Measurements from ENCODE around the gene MCOLN1.
"Not testable (repeated sequence)": the region's sequence is repeated elsewhere in the genome, so short reads cannot be mapped to it uniquely, and the experiment has no call there.

MCOLN1 gene

DNA sequence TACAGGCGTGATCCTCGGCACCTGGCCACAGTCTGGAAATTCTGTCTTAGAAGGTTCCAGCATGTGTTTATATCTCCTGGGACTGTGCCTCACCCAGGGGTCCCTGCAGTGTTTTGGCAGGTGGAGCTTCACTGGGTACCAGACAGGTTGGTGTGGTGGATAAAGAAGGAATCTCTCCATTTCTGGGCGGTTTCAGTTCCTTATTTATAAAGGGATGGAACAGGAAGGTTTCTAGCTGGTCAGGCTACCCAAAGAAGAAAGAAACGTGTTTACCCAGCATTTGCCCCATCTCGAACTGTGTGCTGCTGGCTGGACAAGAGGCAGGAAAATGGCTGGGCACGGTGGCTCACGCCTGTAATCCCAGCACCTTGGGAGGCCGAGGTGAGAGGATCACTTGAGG, 22.9 kb downstream of the MCOLN1 start:
- no peak for DNase-seq

DNA sequence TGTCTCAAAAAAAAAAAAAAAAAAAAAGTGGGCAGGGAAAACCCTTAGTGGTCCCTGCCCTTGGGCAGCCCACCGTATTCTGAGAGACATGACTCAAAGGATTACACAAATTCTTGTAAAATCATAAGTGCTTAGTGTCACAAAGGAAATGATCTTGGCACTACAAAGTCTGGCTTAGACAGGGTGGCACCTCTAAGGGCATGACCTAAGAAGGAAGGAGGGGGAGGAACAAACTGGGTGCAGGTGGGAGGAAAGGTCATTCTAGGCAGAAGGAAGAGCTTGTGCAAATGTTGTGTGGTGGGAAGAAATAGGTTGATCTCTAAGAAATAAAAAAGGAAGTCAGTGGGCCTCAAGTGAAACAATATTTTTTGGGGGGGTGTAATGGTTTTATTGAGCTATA, 23.5 kb downstream of the MCOLN1 start:
- DNase-seq = no peak

DNA sequence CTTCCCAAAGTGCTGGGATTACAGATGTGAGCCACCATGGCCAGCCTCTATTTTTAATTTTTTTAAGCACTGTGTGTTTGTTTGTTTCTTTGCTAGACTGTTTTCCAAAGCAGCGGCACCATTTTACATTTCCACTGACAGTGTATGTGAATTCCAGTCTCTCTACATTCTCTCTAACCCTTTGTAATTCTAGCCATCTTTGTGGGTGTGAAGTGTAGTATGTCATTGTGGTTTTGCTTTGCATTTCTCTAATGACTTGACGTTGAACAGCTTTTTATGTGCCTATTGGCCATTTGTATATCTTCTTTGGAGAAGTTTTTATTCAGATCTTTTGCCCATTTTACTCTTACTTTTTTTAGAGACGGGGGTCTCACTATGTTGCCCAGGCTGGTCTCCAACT, 24.7 kb downstream of the MCOLN1 start:
- DNase-seq = no peak

DNA sequence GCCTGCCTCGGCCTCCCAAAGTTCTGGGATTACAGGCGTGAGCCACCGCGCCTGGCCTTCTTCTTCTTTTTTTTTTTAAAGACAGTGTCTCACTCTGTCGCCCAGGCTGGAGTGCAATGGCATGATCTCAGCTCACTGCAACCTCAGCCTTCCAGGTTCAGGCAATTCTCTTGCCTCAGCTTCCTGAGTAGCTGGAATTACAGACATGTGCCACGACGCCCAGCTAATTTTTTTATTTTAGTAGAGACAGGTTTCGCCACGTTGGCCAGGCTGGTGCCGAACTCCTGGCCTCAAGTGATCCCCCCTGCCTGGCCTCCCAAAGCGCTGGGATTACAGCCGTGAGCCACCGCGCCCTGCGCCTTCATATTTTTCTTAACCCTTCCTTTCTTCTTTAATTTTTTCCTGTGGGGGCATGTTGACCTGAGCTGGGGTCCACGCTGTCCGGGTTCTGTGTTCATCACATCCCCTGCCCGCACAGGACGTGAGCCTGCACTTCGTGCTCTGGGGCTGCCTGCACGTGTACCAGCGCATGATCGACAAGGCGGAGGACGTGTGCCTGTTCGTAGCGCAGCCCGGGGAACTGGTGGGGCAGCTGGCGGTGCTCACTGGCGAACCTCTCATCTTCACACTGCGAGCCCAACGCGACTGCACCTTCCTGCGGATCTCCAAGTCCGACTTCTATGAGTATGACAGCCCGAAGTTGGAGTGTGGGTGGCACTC, 27.2 kb downstream of the MCOLN1 start:
- no peak for DNase-seq

DNA sequence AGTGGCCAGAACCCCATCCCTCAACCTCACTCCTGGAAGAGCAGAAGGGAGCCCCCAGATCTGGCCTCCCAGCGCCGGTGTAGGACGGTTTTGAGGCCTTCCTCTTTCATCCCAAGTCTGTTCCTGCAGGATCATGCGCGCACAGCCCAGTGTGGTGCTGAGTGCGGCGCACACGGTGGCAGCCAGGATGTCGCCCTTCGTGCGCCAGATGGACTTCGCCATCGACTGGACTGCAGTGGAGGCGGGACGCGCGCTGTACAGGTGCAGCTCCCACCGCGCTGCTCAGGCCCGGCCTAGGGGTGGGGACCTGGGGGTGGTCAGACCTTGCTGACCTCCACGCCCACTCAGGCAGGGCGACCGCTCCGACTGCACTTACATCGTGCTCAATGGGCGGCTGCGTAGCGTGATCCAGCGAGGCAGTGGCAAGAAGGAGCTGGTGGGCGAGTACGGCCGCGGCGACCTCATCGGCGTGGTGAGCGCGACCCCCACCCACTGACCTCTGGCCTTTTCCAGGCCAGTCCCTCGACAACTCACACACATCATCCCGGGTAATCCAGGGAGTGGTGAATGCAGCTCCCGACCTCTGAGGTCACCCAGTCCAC, 27.8 kb downstream of the MCOLN1 start:
- DNase-seq = no peak

DNA sequence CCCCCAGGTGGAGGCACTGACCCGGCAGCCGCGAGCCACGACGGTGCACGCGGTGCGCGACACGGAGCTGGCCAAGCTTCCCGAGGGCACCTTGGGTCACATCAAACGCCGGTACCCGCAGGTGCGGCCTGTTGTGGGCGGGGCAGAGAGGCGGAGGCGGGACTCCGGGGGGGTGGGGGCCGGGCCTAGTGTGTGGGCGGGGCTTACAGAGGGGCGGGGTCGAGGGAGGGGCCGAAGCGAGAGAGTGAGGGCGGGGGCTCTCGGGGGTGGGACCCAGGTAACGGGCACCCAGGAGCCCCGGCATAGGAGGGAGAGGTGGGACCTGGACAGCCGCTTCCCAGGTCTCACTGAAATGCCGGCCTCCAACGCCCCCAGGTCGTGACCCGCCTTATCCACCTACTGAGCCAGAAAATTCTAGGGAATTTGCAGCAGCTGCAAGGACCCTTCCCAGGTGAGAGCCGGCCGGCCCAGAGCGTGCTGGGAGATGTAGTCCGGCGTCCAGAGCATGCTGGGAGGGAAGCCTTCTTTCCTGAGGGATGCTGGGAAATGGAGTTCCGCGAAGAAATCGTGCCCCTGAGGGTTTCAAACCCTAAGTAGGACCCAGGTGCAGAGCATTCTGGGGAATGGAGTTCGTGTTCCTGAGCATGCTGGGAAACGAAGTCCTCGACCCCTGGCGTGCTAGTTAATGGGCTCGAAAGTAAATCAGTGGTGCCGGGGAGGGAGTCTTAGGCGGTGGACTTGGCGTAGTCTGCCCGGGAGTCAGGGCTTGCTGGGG, 28.8 kb downstream of the MCOLN1 start:
- peak; percentile 1 for DNase-seq

GRCh38 chr19:7552781-7553180, 30.4 kb downstream of the MCOLN1 start:
- no peak for DNase-seq

DNA sequence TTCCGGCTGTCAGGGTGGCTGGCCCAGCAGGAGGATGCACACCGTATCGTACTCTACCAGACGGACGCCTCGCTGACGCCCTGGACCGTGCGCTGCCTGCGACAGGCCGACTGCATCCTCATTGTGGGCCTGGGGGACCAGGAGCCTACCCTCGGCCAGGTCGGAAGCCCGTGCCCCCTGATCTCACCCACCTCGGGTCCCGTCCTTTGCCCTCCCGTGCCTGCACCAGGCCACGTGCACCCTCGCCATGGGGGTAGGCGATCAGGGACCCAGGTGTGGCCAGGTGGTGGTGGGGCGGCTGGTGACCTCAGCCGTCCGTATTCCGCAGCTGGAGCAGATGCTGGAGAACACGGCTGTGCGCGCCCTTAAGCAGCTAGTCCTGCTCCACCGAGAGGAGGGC, 32.1 kb downstream of the MCOLN1 start:
- DNase-seq = no peak

DNA sequence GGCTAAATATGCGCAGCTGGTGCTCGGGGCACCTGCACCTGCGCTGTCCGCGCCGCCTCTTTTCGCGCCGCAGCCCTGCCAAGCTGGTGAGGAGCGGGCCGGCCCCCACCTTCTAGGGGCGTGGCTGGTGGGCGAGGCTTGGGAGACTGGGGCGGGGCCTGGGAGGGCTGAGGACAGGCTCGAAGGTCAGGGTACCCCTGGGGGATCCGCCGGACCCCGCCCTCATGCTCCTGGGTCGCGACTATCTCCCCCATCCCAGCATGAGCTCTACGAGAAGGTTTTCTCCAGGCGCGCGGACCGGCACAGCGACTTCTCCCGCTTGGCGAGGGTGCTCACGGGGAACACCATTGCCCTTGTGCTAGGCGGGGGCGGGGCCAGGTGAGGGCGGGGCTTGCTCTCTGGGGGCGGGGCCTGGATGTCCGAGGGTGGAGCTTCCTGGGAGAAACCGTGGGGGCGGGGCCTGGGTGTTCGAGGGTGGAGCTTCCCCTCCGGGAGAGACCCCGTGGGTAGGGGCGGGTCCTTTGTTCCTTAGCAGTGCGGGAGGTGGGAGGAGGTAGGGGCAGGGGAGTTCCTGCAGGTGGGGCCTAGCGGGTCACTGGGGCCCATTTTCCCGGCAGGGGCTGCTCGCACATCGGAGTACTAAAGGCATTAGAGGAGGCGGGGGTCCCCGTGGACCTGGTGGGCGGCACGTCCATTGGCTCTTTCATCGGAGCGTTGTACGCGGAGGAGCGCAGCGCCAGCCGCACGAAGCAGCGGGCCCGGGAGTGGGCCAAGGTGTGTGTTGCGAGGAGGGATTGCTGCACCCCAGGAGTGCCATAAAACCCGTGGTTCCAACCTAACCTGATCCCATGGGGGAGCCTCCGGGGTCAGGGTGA, 32.8 kb downstream of the MCOLN1 start:
- no peak for DNase-seq

DNA sequence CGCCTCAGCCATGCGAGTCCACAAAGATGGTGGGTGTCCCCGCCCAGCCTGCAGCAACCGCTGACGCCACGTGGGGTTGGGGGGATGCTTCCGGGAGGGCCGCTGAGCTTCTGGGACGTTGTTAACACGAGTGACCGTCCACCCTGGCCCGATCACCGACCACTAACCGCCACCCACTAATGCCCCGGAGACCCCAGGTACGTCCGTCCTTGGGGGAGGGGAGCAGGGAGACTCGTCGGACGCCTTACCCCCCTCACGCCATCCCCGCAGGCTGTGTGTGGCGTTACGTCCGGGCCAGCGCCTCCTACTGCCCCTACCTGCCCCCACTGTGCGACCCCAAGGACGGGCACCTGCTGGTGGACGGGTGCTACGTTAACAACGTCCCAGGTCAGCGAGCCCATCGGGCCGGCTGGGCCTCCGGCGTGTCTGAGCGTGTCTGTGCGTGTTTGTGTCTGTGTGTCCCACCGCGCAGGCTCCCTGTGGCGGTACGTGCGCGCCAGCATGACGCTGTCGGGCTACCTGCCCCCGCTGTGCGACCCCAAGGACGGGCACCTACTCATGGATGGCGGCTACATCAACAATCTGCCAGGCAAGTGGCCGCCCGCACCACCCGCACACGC, 34.4 kb downstream of the MCOLN1 start:
- no peak for DNase-seq

DNA sequence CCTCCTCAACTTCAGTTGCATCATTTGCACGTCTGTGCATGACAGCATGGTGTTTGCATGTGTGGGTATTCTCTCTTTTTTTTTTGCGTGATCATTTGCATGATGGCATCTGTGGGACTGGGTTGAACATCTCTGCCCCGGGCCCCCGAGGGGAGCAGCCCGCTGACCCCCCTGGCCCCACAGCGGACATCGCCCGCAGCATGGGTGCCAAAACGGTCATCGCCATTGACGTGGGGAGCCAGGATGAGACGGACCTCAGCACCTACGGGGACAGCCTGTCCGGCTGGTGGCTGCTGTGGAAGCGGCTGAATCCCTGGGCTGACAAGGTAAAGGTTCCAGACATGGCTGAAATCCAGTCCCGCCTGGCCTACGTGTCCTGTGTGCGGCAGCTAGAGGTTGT, 36.2 kb downstream of the MCOLN1 start:
- DNase-seq = no peak

DNA sequence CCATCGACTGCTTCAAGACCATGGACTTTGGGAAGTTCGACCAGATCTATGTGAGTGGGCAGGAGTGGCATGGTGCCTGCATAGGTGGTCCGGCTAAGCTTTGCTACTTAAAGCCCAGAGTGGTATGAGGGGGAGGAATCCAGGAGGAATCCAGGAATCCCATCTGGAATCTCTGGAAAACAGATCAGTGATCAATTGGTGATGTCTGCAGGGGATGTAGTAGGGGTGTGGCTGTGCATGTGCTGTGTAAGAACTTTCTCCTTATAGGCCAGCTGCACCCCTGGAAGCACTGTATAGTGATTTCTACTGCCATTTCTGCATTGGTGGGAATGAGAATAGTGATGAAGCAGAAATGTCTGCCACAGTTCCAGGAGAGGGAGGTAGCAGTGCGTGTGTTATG, 36.7 kb downstream of the MCOLN1 start:
- DNase-seq = no peak

GRCh38 chr19:7560255-7560654, 37.8 kb downstream of the MCOLN1 start:
- DNase-seq = no peak

GRCh38 chr19:7561325-7561724, 38.9 kb downstream of the MCOLN1 start:
- DNase-seq = no peak

- no peak for DNase-seq
Measured at GRCh38 chr19:7562646-7563393, 40.4 kb downstream of the MCOLN1 start.

- no peak for DNase-seq
Measured at GRCh38 chr19:7564866-7565265, 42.4 kb downstream of the MCOLN1 start.

DNA sequence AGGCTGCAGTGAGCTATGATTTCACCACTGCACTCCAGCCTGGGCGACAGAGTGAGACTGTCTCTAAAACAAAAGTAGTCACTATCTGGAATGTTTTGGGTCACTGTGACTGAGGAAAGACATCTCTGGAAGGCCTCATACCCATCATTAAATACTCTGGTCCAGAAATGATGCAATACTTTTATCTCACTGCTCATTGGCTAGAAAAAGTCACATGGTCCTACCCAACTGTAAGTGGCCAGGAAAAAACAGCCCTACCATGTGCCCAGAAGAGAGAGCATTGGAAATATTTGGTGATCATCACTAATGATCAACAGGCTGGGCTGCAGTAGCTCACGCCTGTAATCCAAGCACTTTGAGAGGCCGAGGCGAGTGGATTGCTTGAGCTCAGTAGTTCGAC, 42.9 kb downstream of the MCOLN1 start:
- no peak for DNase-seq

- no peak for DNase-seq
Measured at GRCh38 chr19:7570761-7571160, 48.3 kb downstream of the MCOLN1 start.

- DNase-seq = no peak
Measured at GRCh38 chr19:7575434-7576040, 53.1 kb downstream of the MCOLN1 start.

- DNase-seq = not testable (repeated sequence)
Measured at GRCh38 chr19:7577422-7577821, 55.0 kb downstream of the MCOLN1 start.

DNA sequence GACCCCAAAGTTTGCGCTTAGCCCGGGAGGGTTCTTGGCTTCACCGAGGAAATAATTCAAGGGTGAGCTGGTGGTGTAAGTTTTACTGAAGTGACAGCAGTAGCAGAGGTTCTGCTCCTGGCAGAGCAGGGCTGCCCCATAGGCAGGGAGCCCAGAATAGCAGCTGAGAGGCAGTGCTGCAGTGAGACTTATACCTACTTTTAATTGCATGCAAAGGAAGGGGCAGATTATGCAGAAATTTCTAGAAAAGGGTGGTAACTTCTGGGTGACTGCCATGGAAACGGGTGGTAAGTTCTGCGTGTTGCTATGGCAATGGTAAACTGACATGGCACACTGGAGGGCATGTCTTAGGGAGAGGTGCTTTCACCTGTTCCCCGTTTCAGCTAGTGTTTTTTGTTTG, 55.7 kb downstream of the MCOLN1 start:
- DNase-seq = no peak

DNA sequence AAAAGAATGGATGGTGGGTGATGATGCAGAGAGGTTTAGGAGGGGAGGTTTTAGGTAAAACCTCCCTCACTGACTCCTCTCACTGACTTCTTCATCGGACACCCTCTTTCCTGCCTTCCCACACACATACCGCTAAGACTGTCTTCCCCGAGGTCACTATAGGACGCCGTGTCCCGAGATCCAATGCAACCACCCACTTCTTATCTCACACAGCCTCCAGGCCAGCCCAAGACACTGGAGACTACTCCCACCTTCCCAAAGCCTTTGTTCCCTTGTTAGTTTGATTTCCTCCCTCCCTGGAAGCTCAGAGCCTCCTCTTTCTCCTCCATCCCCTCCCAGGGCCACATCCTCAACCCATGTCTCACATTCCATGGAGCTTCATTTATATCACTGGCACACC, 56.8 kb downstream of the MCOLN1 start:
- no peak for DNase-seq
